Ishikawa (cell line): ENCODE data around the gene SCAF11.

Experiments
- TAF1 ChIP-seq: IDR thresholded peaks from 2 replicates; pipeline ENCODE4 v1.6.1; 2012; ENCODE audit warnings: low read depth, mild to moderate bottlenecking
- TF ChIP-seq, protein P1 (sequence below): IDR thresholded peaks from 2 replicates; pipeline ENCODE4 v1.6.1; 2012

DNA sequence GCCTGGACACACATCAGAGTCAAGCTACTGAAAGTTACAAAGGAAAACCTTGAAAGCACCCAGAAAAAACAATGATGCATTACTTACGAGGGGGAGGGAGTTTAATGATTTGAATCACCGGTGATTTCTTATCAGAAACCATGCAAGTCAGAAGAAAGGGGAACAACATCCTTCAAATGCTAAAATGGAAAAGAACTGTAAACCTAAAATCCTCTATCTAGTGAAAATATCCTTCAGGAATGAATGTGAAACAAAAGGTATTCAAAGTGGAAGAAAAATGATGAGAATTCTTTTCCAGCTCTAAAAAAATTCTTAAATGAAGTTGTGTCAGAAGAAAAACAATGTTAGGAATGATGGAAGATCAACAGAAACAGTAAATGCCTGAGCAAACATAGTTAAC is 16.8 kb downstream of the SCAF11 start:
- no peak for TF ChIP-seq TAF1
- TF ChIP-seq, protein P1, sequence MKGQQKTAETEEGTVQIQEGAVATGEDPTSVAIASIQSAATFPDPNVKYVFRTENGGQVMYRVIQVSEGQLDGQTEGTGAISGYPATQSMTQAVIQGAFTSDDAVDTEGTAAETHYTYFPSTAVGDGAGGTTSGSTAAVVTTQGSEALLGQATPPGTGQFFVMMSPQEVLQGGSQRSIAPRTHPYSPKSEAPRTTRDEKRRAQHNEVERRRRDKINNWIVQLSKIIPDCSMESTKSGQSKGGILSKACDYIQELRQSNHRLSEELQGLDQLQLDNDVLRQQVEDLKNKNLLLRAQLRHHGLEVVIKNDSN: no peak
